HG03354 (cell line): ENCODE data around the gene EVI2A.

Experiments used
- ATAC-seq: cut with Tn5 transposase; IDR thresholded peaks from one replicate; pipeline ENCODE4 v1.9.1; 2021; ENCODE audit warnings: mild to moderate bottlenecking; ENCODE audit not compliant: unreplicated experiment, poor library complexity, severe bottlenecking

EVI2A gene

GRCh38 chr17:31281061-31281460 is 40.4 kb downstream of the EVI2A start:
- ATAC-seq: no peak

GRCh38 chr17:31279401-31279800 is 42.0 kb downstream of the EVI2A start:
- no peak for ATAC-seq

- ATAC-seq: no peak
Measured at GRCh38 chr17:31275116-31275515, 46.3 kb downstream of the EVI2A start.

GRCh38 chr17:31274252-31274651 is 47.2 kb downstream of the EVI2A start:
- no peak for ATAC-seq

- no peak for ATAC-seq
Measured at GRCh38 chr17:31273516-31273915, 47.9 kb downstream of the EVI2A start.

- no peak for ATAC-seq
Measured at GRCh38 chr17:31272803-31273202, 48.6 kb downstream of the EVI2A start.

- ATAC-seq: no peak
Measured at GRCh38 chr17:31272236-31272635, 49.2 kb downstream of the EVI2A start.

GRCh38 chr17:31269578-31269983 is 51.8 kb downstream of the EVI2A start:
- no peak for ATAC-seq

- ATAC-seq: no peak
Measured at GRCh38 chr17:31269036-31269577, 52.3 kb downstream of the EVI2A start.
